ENCODE measurements around the gene ITPR1.

GRCh38 chr3:4841776-4842440, 348.8 kb downstream of the ITPR1 start:
- TF ChIP-seq EP300 (IDR thresholded peaks at IDR 0.05) = no peak
- TF ChIP-seq, protein P1, sequence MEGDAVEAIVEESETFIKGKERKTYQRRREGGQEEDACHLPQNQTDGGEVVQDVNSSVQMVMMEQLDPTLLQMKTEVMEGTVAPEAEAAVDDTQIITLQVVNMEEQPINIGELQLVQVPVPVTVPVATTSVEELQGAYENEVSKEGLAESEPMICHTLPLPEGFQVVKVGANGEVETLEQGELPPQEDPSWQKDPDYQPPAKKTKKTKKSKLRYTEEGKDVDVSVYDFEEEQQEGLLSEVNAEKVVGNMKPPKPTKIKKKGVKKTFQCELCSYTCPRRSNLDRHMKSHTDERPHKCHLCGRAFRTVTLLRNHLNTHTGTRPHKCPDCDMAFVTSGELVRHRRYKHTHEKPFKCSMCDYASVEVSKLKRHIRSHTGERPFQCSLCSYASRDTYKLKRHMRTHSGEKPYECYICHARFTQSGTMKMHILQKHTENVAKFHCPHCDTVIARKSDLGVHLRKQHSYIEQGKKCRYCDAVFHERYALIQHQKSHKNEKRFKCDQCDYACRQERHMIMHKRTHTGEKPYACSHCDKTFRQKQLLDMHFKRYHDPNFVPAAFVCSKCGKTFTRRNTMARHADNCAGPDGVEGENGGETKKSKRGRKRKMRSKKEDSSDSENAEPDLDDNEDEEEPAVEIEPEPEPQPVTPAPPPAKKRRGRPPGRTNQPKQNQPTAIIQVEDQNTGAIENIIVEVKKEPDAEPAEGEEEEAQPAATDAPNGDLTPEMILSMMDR (IDR thresholded peaks at IDR 0.05) = no peak
- TF ChIP-seq POLR2A (IDR thresholded peaks at IDR 0.05) = no peak
